ENCODE results near the gene CCDC149.
"Not testable (repeated sequence)": the region's sequence is repeated elsewhere in the genome, so short reads cannot be mapped to it uniquely, and the experiment has no call there.

CCDC149 gene

GRCh38 chr4:24915121-24915922 is 2.5 kb upstream of the CCDC149 start:
- no peak for DNase-seq (ENCODE audit: low spot score)

GRCh38 chr4:24914460-24914859 is 1.6 kb upstream of the CCDC149 start:
- no peak for DNase-seq (ENCODE audit: low spot score)

- no peak for DNase-seq (ENCODE audit: low spot score)
These were observed 260 bp upstream of the CCDC149 start for GRCh38 chr4:24913119-24913485.

GRCh38 chr4:24910499-24910898 is 2.3 kb downstream of the CCDC149 start:
- DNase-seq (ENCODE audit: low spot score) = peak; percentile 50

- DNase-seq (ENCODE audit: low spot score) = not testable (repeated sequence)
These were observed 3.2 kb downstream of the CCDC149 start for GRCh38 chr4:24909606-24910005.

GRCh38 chr4:24897639-24898038 is 15.2 kb downstream of the CCDC149 start:
- DNase-seq (ENCODE audit: low spot score) = no peak

- DNase-seq (ENCODE audit: low spot score) = no peak
These were observed 15.9 kb downstream of the CCDC149 start for GRCh38 chr4:24896977-24897376.

GRCh38 chr4:24896056-24896455 is 16.8 kb downstream of the CCDC149 start:
- no peak for DNase-seq (ENCODE audit: low spot score)

GRCh38 chr4:24895461-24895860 is 17.4 kb downstream of the CCDC149 start:
- no peak for DNase-seq (ENCODE audit: low spot score)

GRCh38 chr4:24894846-24895245 is 18.0 kb downstream of the CCDC149 start:
- DNase-seq (ENCODE audit: low spot score) = no peak

GRCh38 chr4:24894243-24894642 is 18.6 kb downstream of the CCDC149 start:
- DNase-seq (ENCODE audit: low spot score) = no peak

- DNase-seq (ENCODE audit: low spot score) = no peak
These were observed 20.1 kb downstream of the CCDC149 start for GRCh38 chr4:24892778-24893177.

- DNase-seq (ENCODE audit: low spot score) = no peak
These were observed 20.6 kb downstream of the CCDC149 start for GRCh38 chr4:24892278-24892677.

GRCh38 chr4:24890561-24891126 is 22.2 kb downstream of the CCDC149 start:
- no peak for DNase-seq (ENCODE audit: low spot score)

- no peak for DNase-seq (ENCODE audit: low spot score)
These were observed 22.9 kb downstream of the CCDC149 start for GRCh38 chr4:24889991-24890390.

- no peak for DNase-seq (ENCODE audit: low spot score)
These were observed 24.1 kb downstream of the CCDC149 start for GRCh38 chr4:24888475-24889344.

- DNase-seq (ENCODE audit: low spot score) = no peak
These were observed 24.9 kb downstream of the CCDC149 start for GRCh38 chr4:24887881-24888430.

- no peak for DNase-seq (ENCODE audit: low spot score)
These were observed 26.2 kb downstream of the CCDC149 start for GRCh38 chr4:24886596-24886995.

GRCh38 chr4:24885342-24885741 is 27.5 kb downstream of the CCDC149 start:
- DNase-seq (ENCODE audit: low spot score) = no peak

GRCh38 chr4:24884902-24885301 is 27.9 kb downstream of the CCDC149 start:
- DNase-seq (ENCODE audit: low spot score) = no peak

GRCh38 chr4:24881508-24882196 is 31.2 kb downstream of the CCDC149 start:
- DNase-seq (ENCODE audit: low spot score) = no peak

GRCh38 chr4:24880186-24880585 is 32.7 kb downstream of the CCDC149 start:
- DNase-seq (ENCODE audit: low spot score) = no peak
